Stimulated activated CD8-positive, alpha-beta memory T cell treated with anti-CD3 and anti-CD28 coated beads, Interleukin-12 subunit alpha, Interleukin-12 subunit beta, amount 100 ng/mL, for 4 hours (primary cell): ENCODE results near the gene UTP4.
"Not testable (repeated sequence)": the region's sequence is repeated elsewhere in the genome, so short reads cannot be mapped to it uniquely, and the experiment has no call there.

Experiments
- DNase-seq: peaks from one replicate; pipeline ENCODE4 v3.0.0-alpha.2; 2020; ENCODE audit warnings: low read depth

Gene UTP4

DNA sequence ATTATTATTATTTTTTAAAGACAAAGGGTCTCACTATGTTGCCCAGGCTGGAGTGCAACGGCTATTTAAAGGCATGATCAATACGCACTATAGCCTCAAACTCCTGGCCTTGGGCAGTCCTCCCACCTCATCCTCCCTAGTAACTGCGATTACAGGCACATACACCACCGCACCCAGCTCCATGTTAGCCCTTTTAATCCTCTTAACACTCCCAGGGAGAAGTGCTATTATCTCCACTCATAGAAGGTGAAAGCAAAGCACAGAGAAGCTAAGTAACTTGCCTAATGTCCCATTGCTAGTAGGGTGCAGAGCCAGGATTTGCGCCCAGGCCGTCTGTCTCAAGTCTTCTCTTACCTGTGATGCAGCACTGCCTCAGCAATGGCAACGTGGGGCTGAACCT is 22.0 kb upstream of the UTP4 start:
- no peak for DNase-seq

DNA sequence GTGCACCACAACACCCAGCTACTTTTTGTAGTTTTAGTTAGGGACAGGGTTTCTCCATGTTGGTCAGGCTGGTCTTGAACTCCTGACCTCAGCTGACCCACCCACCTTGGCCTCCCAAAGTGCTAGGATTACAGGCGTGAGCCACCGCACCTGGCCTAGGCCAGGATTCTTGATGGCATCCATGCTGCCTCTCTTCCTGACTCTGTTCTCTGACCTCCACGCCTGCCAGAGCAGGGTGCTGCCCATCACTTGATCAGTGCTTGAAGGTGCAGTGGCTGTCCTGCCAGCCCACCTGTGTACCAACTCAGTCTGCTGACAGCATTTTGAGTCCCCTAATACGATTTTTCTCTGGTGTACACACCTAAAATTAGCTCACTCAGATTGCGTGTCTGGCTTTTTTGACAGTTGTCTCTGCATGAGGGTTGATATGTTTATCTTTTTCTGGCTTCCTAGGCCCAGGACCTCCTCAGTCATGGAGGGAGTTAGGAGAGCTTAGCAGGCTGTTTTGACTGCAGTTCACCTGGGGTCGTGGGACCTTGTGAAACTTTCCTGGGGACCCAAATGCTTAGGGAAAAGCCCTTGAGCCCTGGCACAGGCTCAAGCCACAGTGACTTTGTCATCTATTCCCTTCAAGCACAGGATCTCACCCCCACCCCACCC is 21.1 kb upstream of the UTP4 start:
- no peak for DNase-seq

DNA sequence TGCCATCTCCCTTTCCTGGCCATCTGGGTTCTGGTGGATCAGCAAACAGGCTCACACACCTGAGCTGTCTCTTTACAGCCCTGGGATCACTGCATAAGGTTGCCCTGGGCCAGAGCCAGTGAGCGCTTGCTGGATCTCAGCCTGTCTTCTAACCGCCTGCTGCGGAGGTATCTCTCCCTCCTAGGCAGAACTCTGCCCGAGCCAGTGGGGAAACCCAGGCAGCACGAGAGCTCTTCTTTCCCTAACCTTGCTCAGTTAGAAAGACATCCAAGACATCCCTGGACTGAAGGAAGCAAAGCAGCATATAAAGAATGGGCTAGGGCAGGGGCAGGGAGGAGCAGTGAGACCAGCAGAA is 20.6 kb upstream of the UTP4 start:
- no peak for DNase-seq

DNA sequence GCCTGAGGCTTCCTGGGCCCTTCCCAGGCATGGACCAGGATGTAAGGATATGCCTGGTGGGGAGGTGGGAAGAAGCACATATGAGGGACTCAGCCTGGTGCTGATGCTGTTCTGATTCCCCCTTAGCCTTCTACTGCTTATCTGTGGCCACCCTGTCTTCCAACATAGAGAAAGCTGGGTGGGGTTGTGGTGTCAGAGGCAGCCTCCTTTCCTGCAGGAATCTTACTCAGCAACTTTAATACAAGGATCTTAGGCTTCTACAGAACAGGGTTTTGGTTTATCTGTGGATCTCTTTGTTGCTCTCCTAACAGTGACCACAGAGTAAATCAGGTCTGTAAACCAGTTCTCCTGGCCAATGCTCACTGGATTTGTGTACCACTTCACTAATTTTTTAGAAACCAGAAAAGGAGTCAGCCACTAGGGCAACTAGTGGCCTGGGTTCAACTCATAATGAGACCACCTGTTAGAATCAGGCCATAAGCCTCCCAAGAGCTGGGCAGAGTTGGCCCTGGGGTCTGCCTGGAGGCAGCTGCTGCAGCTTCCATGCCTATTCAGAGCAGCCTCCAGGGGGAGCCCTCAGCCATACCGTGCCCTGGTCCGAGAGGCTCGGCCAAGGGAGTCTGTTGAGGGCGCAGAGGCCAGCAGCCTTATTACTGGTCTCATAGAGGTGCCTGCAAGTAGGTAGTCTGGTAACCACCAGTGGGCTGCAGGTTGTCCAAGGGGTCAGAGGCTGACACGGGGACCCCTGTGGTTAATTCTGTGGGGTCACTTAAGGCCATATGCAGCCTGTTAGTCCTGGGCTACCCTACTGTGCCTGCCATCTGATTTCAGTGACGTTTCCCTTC is 19.9 kb upstream of the UTP4 start:
- peak; percentile 18 for DNase-seq

DNA sequence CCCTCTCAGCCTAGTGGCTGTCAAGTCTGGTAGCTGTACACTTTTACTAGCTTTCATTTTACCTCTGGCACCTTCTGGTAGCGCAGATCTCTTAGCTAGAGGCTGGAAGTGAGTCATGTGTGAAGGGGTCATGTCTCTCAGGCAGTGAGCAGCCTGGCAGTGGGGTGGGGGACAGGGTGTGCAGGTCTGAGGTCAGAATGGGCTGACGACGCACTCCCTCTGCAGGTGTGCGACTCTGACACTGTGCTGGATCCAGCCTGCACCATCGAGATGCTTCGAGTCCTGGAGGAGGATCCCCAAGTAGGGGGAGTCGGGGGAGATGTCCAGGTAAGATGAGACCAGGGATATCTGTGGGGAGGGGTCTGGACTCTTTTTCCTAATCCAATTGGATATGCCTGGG is 19.2 kb upstream of the UTP4 start:
- DNase-seq: no peak

DNA sequence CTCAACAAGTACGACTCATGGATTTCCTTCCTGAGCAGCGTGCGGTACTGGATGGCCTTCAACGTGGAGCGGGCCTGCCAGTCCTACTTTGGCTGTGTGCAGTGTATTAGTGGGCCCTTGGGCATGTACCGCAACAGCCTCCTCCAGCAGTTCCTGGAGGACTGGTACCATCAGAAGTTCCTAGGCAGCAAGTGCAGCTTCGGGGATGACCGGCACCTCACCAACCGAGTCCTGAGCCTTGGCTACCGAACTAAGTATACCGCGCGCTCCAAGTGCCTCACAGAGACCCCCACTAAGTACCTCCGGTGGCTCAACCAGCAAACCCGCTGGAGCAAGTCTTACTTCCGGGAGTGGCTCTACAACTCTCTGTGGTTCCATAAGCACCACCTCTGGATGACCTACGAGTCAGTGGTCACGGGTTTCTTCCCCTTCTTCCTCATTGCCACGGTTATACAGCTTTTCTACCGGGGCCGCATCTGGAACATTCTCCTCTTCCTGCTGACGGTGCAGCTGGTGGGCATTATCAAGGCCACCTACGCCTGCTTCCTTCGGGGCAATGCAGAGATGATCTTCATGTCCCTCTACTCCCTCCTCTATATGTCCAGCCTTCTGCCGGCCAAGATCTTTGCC is 18.0 kb upstream of the UTP4 start:
- no peak for DNase-seq

DNA sequence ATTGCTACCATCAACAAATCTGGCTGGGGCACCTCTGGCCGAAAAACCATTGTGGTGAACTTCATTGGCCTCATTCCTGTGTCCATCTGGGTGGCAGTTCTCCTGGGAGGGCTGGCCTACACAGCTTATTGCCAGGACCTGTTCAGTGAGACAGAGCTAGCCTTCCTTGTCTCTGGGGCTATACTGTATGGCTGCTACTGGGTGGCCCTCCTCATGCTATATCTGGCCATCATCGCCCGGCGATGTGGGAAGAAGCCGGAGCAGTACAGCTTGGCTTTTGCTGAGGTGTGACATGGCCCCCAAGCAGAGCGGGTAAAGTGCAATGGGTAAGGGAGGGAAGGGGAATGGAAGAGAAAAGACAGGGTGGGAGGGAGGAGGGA is 17.5 kb upstream of the UTP4 start:
- DNase-seq: no peak

DNA sequence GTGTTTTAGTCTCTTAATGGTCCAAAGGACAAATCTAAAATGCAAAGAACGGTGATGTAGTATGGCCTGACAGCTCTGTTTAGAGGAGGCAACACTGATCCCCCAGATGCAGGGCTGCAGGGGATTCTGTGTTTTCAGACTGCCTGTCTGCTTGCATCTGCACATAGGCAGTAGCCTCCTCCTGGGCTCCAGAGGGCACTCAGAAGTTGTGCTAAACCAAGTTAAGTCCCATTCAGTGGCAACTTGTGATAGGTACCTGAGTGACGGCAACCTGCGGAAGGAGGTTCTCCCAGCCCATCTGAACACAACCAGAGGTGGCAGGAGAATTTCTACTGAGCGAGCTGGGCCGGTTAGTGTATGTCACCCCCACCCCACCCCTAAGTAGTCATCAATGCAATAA is 17.1 kb upstream of the UTP4 start:
- no peak for DNase-seq

DNA sequence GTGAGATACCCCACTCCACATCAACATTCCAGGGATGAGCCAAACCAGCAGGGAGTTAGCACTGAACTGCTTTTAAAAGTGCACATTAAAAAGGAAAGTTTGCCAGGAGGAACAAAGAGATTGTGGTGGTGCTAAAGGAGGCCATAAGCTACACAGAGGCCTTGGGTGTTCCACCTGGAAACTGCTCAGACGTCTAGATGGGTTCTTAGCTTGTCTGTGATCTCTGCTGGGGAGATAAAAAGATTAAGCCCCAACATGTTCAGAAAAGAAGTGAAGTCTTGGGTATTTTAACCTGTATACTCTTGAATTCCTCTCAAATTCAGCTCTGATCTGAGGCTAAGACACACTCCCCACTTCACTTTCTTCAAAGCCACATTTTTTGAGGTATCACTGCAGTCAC is 16.6 kb upstream of the UTP4 start:
- DNase-seq: no peak

DNA sequence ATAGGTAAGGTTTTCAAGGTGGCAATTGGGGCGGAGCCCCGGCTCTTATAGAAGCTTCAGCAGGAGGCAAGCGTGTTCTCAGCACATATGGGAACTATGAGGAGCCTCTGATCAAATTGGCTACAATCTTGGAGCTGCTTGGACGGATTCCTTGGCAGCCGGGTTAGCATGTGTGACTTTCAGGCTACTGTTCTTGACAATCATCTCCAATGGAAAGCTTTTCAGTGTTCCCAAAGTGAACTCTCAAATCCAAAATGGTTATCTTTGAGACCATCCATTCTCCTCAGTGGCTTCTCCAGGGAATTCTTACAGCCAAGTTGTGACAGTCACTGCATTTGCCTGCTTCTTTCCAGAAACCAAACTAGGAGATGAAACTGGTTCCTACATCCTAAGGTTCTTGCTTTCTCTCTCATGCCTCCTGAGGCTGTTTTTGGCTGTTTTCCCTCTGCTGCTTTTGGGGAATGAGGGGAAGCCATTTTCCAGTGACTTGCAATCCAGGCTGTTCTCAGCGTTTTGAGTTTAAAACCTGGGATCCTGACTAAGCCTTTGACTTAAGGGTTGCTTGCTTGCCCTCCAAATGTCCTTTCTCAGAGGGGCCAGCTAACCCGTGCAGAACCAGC is 16.1 kb upstream of the UTP4 start:
- no peak for DNase-seq

DNA sequence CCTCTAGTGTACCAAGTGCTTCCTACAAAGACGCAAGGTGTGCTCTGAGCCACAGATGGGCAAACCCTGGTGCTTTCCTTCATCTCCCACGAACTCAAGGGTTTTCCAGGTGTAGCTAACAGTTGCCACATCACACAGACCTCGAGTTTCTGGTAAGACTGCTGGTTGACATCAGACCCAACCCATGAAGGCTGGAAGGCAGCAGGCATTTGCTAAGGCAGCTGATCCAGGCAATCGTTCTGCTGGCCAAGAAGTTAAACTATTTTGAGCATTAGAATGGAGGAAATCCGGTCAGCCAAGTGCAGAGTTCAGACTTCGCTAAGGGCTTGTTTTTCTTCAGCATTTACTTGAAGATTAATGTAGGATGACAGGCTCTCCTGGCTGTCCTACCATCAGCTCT is 15.5 kb upstream of the UTP4 start:
- no peak for DNase-seq

DNA sequence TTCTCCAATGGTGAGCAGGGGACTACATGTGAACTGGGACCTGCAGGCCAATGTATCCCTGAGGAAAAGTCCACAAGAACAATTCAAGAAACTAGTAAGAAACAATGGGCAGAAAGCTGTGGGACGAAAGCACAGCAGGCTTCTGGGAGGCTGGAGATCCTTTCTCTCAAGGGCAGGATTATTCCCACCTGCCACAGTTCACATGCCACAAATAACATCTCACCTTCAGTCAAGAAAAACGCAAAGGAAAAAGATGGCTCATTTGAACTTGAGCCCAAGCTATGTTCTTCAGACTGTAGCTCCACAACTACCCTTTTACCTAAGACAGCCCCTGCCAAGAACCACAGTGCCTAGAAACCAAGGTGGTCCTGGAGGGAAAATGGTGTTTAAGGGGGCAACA is 14.0 kb upstream of the UTP4 start:
- DNase-seq: no peak

DNA sequence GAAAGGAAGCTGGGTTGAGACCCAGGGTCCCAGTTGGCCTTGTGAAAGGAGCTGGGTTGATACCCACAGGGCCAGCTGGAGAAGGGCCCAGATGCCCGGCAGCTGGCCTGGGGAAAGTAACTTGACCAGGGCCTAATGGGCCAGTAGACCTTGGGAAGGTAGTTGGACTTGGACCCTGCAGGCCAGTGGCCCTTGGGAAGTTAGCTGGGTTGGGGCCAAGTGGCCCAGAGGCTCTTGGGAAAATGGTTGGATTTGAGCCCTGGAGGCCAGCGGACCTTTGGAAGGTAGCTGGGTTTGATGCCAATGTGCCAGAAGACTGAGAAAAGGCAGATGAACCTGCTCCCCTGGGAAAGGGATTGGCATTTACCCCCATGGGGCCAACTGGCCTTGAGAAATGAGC is 13.5 kb upstream of the UTP4 start:
- DNase-seq: no peak

DNA sequence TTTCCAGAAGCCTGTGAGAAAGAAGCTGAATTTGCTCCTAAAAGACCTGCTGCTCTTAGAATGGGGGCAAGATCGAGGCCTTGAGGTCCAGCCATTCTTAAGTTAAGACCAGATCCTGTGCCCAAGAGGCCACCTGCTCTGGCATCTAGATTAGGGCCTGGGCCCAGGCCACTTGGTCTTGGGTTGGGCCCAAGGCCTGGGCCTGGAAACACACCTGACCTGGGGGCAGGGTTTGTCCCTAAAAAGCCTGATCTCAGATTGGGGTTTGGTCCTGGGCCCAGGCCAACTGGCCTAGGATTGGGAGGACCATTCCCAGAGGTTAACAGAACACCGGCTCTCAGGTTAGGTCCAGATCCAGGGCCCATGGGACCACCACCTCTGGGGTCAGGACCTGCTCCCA is 12.9 kb upstream of the UTP4 start:
- DNase-seq: no peak

DNA sequence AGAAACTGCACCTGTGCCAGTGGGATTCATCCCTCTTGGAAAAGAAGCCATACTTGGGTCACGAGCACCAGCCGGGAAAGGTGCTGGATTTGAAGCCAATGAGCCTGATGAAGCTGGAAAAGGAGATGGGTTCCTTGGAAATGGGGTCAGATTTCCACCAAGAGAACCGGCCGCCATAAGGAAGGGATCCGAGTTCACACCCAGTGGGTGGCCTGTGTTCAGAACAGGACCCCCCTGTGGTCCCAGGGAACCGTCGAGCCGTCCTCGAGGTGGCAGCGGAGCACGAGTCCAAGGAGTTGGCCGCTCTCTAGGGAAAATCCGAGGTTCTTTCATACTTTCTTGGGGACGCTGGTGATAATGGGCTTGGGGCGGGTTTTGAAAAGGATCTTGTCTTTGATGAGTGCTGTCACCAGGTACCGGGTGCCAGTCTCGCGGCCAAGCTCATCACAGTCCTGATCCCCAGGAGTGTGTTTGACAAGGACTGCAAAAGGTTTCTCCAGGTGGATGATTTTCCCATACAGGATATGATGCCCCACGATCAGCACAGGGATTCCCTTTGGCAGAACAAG is 12.3 kb upstream of the UTP4 start:
- DNase-seq: no peak

DNA sequence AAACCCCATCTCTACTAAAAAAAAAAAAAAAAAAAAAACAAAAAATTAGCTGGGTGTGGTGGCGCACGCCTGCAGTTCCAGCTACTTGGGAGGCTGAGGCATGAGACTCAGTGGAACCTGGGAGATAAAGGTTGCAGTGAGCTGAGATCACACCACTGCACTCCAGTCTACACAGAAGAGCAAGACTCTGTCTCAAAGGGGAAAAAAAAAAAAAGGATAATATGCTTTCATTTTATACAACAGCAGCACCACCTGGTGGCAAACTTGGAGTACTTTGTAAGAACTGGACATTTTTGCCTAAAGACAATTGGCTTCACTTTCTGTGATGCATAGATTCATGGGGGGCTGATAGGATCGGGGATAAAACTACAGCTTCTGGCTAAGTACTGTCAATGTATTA is 8.5 kb upstream of the UTP4 start:
- DNase-seq: peak; percentile 25

DNA sequence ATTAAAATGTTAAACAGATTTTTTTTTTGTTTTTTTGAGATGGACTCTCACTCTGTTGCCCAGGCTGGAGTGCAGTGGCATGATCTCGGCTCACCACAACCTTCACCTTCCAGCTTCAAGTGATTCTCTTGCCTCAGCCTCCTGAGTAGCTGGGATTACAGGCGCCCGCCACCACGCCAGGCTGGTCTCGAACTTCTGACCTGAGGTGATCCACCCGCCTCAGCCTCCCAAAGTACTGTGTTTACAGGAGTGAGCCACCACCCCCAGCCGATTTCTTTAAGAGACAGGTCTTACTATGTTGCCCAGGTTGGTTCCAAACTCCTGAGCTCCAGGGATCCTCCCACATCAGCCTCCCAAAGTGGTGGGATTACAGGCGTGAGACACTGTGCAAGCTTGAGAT is 8.0 kb upstream of the UTP4 start:
- DNase-seq: not testable (repeated sequence)

DNA sequence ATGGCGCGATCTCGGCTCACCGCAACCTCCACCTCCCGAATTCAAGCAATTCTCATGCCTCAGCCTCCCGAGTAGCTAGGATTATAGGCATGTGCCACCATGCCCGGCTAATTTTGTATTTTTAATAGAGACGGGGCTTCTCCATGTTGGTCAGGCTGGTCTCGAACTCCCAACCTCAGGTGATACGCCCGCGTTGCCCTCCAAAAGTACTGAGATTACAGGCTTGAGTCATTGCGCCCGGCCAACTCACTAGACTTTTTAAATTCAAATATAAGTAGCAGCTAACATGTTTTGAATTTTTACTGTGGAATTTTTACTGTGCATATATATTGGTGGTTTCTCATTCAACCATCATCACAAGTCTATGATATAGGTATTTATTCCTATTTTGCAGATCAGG is 7.5 kb upstream of the UTP4 start:
- not testable (repeated sequence) for DNase-seq

DNA sequence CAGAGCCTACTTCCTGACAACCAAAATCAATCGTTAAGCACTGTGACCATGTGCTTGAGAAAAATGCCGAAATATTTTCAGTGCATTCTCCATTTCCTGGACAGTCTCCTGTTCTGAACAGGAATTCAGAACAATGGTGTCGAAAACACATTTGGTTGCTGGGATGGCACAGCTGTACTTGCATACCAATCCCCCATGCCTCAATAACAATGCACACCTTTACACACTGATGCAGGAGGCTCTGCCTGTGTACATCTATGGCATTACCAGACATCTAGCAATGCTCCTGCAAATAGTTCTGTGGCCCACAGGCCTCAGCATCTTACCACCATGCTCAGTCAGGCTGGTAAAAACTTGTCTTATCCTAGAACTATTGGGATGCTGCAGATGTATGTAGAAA is 6.2 kb upstream of the UTP4 start:
- no peak for DNase-seq

DNA sequence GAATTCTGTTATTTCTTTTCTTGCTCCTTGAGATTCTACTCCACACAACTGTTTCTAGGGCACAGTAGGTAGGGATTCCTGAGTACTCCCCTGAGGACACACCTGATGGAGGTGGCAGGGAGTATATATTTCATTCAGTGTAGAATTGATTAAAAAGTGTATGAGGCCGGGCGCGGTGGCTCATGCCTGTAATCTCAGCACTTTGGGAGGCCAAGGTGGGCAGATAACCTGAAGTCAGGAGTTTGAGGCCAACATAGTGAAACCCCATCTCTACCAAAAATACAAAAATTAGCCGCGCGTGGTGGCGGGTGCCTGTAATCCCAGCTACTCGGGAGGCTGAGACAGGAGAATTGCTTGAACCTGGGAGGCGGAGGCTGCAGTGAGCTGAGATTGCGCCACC is 5.6 kb upstream of the UTP4 start:
- DNase-seq: not testable (repeated sequence)

DNA sequence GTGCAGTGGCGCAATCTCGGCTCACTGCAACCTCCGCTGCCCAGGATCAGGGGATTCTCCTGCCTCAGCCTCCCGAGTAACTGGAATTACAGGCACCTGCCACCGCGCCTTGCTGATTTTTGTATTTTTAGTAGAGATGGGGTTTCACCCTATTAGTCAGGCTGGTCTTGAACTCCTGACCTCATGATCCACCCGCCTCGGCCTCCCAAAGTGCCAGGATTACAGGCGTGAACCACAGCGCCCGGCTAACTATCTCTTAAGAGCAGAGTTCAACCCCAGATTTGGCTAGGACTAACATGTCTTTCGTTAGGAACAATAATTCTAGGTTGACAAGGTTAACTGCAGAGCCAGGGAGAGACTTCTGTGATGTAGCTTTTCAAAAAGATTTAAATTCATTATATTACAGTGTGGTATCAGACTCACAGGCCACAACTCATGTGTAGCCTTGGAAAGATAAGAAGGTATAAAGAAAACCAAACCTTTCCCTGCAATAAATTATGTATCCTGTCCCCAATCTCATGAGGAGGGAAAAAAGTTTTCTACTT is 4.4 kb upstream of the UTP4 start:
- no peak for DNase-seq

DNA sequence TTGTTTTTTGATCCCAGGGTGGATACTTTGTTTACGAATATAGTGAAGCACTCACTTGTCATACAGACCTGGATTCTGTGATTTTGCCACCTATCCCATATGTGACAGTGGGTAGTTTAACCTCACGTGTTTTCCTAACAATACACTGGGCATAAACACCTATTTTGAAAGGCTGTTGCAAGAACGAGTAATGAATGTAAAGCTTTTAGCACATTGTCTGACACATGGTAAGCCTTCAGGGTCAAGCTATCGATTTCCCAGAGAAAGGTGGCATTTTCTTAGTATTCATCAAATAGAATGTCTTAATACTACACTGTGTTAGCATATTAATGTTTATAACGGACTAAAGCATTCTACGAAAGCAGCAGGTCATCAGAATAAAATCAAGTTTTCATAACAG is 2.0 kb upstream of the UTP4 start:
- DNase-seq: no peak
